ENCODE results near the gene NNAT.
A peak's percentile ranks its signal among the peaks of the same experiment; 100 is the strongest.

NNAT gene

GRCh38 chr20:37533154-37533715 is 12.2 kb downstream of the NNAT start:
- Mint-ChIP-seq H3K4me3 (no peak overlapping the region), H3K27me3 (ENCODE audit: low read depth, poor library complexity) (peaks cover 17% of the 10 kb centered on the region)

GRCh38 chr20:37534401-37535157 is 13.5 kb downstream of the NNAT start:
- H3K27me3 Mint-ChIP-seq (ENCODE audit: low read depth, poor library complexity), result peaks cover 19% of the 10 kb centered on the region

More at GRCh38 chr20:37533154-37533715, 12.2 kb downstream of the NNAT start:
- Mint-ChIP-seq H3K4me1 (peaks cover 19% of the 10 kb centered on the region), H3K27ac (no peak overlapping the region), H3K36me3 (ENCODE audit: low read depth) (no peaks in the 10 kb centered on the region), H3K9me3 (no peaks in the 10 kb centered on the region)
- no peak for DNase-seq
- TF ChIP-seq, protein P1, sequence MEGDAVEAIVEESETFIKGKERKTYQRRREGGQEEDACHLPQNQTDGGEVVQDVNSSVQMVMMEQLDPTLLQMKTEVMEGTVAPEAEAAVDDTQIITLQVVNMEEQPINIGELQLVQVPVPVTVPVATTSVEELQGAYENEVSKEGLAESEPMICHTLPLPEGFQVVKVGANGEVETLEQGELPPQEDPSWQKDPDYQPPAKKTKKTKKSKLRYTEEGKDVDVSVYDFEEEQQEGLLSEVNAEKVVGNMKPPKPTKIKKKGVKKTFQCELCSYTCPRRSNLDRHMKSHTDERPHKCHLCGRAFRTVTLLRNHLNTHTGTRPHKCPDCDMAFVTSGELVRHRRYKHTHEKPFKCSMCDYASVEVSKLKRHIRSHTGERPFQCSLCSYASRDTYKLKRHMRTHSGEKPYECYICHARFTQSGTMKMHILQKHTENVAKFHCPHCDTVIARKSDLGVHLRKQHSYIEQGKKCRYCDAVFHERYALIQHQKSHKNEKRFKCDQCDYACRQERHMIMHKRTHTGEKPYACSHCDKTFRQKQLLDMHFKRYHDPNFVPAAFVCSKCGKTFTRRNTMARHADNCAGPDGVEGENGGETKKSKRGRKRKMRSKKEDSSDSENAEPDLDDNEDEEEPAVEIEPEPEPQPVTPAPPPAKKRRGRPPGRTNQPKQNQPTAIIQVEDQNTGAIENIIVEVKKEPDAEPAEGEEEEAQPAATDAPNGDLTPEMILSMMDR (IDR thresholded peaks at IDR 0.05), result no peak

GRCh38 chr20:37535443-37536132 is 14.5 kb downstream of the NNAT start:
- Mint-ChIP-seq H3K36me3 (ENCODE audit: low read depth) (no peaks in the 10 kb centered on the region), H3K4me1 (peaks cover 12% of the 10 kb centered on the region), H3K27ac (no peak overlapping the region), H3K9me3 (no peaks in the 10 kb centered on the region), H3K27me3 (ENCODE audit: low read depth, poor library complexity) (peaks cover 16% of the 10 kb centered on the region), H3K4me3 (no peak overlapping the region)
- TF ChIP-seq, protein P1 (IDR thresholded peaks at IDR 0.05), result no peak
- no peak for DNase-seq

More at GRCh38 chr20:37534401-37535157, 13.5 kb downstream of the NNAT start:
- DNase-seq, result peak; percentile 53
- Mint-ChIP-seq H3K4me3 (no peak overlapping the region), H3K9me3 (no peaks in the 10 kb centered on the region), H3K4me1 (peaks cover 6% of the 10 kb centered on the region), H3K36me3 (ENCODE audit: low read depth) (no peaks in the 10 kb centered on the region), H3K27ac (no peak overlapping the region)
- TF ChIP-seq, protein P1 (IDR thresholded peaks at IDR 0.05), result peak; percentile 89

- H3K27ac Mint-ChIP-seq, result no peak overlapping the region
- no peaks in the 10 kb centered on the region for H3K36me3 Mint-ChIP-seq (ENCODE audit: low read depth)
- peaks cover 23% of the 10 kb centered on the region for H3K4me1 Mint-ChIP-seq
- TF ChIP-seq, protein P1 (IDR thresholded peaks at IDR 0.05), result no peak
- H3K4me3 Mint-ChIP-seq, result no peak overlapping the region
- peaks cover 11% of the 10 kb centered on the region for H3K27me3 Mint-ChIP-seq (ENCODE audit: low read depth, poor library complexity)
- no peak for DNase-seq
- no peaks in the 10 kb centered on the region for H3K9me3 Mint-ChIP-seq
Measured at GRCh38 chr20:37537505-37537904, 16.5 kb downstream of the NNAT start.

- Mint-ChIP-seq H3K4me3 (no peak overlapping the region), H3K4me1 (peaks cover 23% of the 10 kb centered on the region), H3K36me3 (ENCODE audit: low read depth) (no peaks in the 10 kb centered on the region), H3K9me3 (no peaks in the 10 kb centered on the region), H3K27me3 (ENCODE audit: low read depth, poor library complexity) (peaks cover 11% of the 10 kb centered on the region), H3K27ac (no peak overlapping the region)
- TF ChIP-seq, protein P1 (IDR thresholded peaks at IDR 0.05), result no peak
- DNase-seq, result no peak
Measured at GRCh38 chr20:37538003-37538402, 17.0 kb downstream of the NNAT start.
